Measurements from ENCODE around the gene ERI2. TPM values are rescaled to one million over a fixed set of nuclear protein-coding genes. Genes with fewer than 3 reads are reported as not detected.

The ERI2 gene
- total and polyA plus RNA-seq, 2 of the 13 experiments (the other 11 are each of a cell fraction or from before 2014, with no cell fraction given): 17.4 to 41.3 TPM

- TF ChIP-seq, protein P1, sequence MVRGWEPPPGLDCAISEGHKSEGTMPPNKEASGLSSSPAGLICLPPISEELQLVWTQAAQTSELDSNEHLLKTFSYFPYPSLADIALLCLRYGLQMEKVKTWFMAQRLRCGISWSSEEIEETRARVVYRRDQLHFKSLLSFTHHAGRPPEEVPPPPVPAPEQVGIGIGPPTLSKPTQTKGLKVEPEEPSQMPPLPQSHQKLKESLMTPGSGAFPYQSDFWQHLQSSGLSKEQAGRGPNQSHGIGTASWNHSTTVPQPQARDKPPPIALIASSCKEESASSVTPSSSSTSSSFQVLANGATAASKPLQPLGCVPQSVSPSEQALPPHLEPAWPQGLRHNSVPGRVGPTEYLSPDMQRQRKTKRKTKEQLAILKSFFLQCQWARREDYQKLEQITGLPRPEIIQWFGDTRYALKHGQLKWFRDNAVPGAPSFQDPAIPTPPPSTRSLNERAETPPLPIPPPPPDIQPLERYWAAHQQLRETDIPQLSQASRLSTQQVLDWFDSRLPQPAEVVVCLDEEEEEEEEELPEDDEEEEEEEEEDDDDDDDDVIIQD (CRISPR knock-in tag; IDR thresholded peaks at IDR 0.05; ENCODE audit: low read depth): no peak
- TF ChIP-seq, protein P2, sequence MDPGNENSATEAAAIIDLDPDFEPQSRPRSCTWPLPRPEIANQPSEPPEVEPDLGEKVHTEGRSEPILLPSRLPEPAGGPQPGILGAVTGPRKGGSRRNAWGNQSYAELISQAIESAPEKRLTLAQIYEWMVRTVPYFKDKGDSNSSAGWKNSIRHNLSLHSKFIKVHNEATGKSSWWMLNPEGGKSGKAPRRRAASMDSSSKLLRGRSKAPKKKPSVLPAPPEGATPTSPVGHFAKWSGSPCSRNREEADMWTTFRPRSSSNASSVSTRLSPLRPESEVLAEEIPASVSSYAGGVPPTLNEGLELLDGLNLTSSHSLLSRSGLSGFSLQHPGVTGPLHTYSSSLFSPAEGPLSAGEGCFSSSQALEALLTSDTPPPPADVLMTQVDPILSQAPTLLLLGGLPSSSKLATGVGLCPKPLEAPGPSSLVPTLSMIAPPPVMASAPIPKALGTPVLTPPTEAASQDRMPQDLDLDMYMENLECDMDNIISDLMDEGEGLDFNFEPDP (CRISPR knock-in tag; conservative IDR thresholded peaks at IDR 0.05): no peak
- TF ChIP-seq FOXM1 (CRISPR knock-in tag; IDR thresholded peaks at IDR 0.05): no peak
- TF ChIP-seq SMAD9 (CRISPR knock-in tag; IDR thresholded peaks at IDR 0.05): 0 out of 2 replicates have a peak, but pooled peaks have one; percentile 82
- no peak for TF ChIP-seq UBTF (CRISPR knock-in tag; IDR thresholded peaks at IDR 0.05)
- TF ChIP-seq ZMAT3 (CRISPR knock-in tag; conservative IDR thresholded peaks at IDR 0.05): no peak
- TF ChIP-seq ZNF3 (CRISPR knock-in tag; IDR thresholded peaks at IDR 0.05): no peak
- TF ChIP-seq ZKSCAN5 (CRISPR knock-in tag; IDR thresholded peaks at IDR 0.05): 0 out of 2 replicates have a peak, but pooled peaks have one; percentile 19
- no peak for TF ChIP-seq RNF2 (conservative IDR thresholded peaks at IDR 0.05; ENCODE audit: low read depth)
- no peak for TF ChIP-seq ZNF333 (CRISPR knock-in tag; IDR thresholded peaks at IDR 0.05; ENCODE audit: borderline replicate concordance)
- TF ChIP-seq KDM6A (CRISPR knock-in tag; IDR thresholded peaks at IDR 0.05; ENCODE audit: low read depth): 0 out of 2 replicates have a peak, but pooled peaks have one; percentile 12
- no peak for TF ChIP-seq ZNF552 (CRISPR knock-in tag; IDR thresholded peaks at IDR 0.05; ENCODE audit: borderline replicate concordance)
- no peak for TF ChIP-seq NFATC3 (CRISPR knock-in tag; IDR thresholded peaks at IDR 0.05)
- no peak for TF ChIP-seq HES4 (CRISPR knock-in tag; IDR thresholded peaks at IDR 0.05; ENCODE audit: borderline replicate concordance)
- TF ChIP-seq RFX5 (IDR thresholded peaks at IDR 0.05; ENCODE audit: low read depth, low read length): no peak
- no peak for TF ChIP-seq POLR2AphosphoS2 (IDR thresholded peaks at IDR 0.05; ENCODE audit: low read depth, low read length)
- no peak for TF ChIP-seq ZNF710 (CRISPR knock-in tag; IDR thresholded peaks at IDR 0.05; ENCODE audit: borderline replicate concordance)
- TF ChIP-seq FOXK1 (CRISPR knock-in tag; IDR thresholded peaks at IDR 0.05; ENCODE audit: borderline replicate concordance, low read depth): no peak
- peak; percentile 55; the same call in 1 of the 2 replicates for TF ChIP-seq RXRB (CRISPR knock-in tag; IDR thresholded peaks at IDR 0.05; ENCODE audit: borderline replicate concordance)
- TF ChIP-seq RFXANK (CRISPR knock-in tag; IDR thresholded peaks at IDR 0.05): no peak
- TF ChIP-seq ADNP (CRISPR knock-in tag; IDR thresholded peaks at IDR 0.05): no peak
- TF ChIP-seq ZNF513 (CRISPR knock-in tag; conservative IDR thresholded peaks at IDR 0.05): no peak
Observed at GRCh38 chr16:20763461-20764232, 42.6 kb downstream of the ERI2 start, which contains the start of gene ACSM3 (continued).

All from HepG2 (cell line).